PC-9 (cell line): ENCODE data around the gene SPDYA.

ENCODE experiments used
- CTCF ChIP-seq: fragments of 200-600 bp; sonication (generic); conservative IDR thresholded peaks from 2 replicates; pipeline ENCODE4 v1.6.1; 2017; ENCODE audit warnings: mixed run types, antibody characterized with exemption, mild to moderate bottlenecking, moderate library complexity
- EZH2 ChIP-seq: fragments of 200-600 bp; sonication (generic); IDR thresholded peaks from 2 replicates; pipeline ENCODE4 v1.8.0; 2017; ENCODE audit warnings: antibody characterized with exemption, low read depth

- TF ChIP-seq CTCF (no peak), EZH2 (no peak)
These were observed 45.3 kb downstream of the SPDYA start for GRCh38 chr2:28855977-28856376.
